Ascending aorta (tissue), 2 donors: ENCODE data around the gene P2RX7. TPM values are rescaled to one million over a fixed set of nuclear protein-coding genes. Genes with fewer than 3 reads are reported as not detected.

Source experiments
- DNase-seq, 2 donors: peaks; one replicate each; pipeline ENCODE4 v3.0.0-alpha.2; 2019; ENCODE audit warnings: low spot score in 2 of 2
- H3K27ac ChIP-seq, 2 donors: fragments of 200-600 bp; sonication (generic); one replicate each; pipeline ENCODE4 v1.5.1; 2016 to 2017; ENCODE audit warnings: mild to moderate bottlenecking in 1 of 2
- H3K27me3 ChIP-seq: fragments of 200-600 bp; sonication (generic); one replicate; pipeline ENCODE4 v1.5.1; 2017
- H3K36me3 ChIP-seq, 2 donors: fragments of 200-600 bp; sonication (generic); one replicate each; pipeline ENCODE4 v1.5.1; 2016
- H3K4me1 ChIP-seq, 2 donors: fragments of 200-600 bp; sonication (generic); one replicate each; pipeline ENCODE4 v1.5.1; 2016 to 2017; ENCODE audit warnings: mild to moderate bottlenecking in 1 of 2
- H3K4me3 ChIP-seq, 2 donors: fragments of 200-600 bp; sonication (generic); one replicate each; pipeline ENCODE4 v1.5.1; 2016 to 2017; ENCODE audit warnings: mild to moderate bottlenecking in 1 of 2
- H3K9me3 ChIP-seq, 2 donors: fragments of 200-600 bp; sonication (generic); one replicate each; pipeline ENCODE4 v1.5.1; 2016
- intact Hi-C: fragments of 100-400 bp; cut with DNase I; formaldehyde crosslinking; loops from one replicate; pipeline ENCODE4 v1.15.1; 2023
- total RNA-seq: library from RNA; depleted of rRNA; stranded (reverse); fragments of >200 nt; gene quantifications from one replicate; pipeline ENCODE4 v1.1.0, GENCODE V29; 2016
- TF ChIP-seq, protein P1 (sequence below), 3 experiments: fragments of 200-600 bp in 2 of 3; fragments of 450-650 bp in 1 of 3; sonication (generic) in 2 of 3; IDR thresholded peaks; one replicate each; pipeline ENCODE4 v1.5.1; 2016 to 2019; ENCODE audit warnings: antibody characterized with exemption in 3 of 3, mild to moderate bottlenecking in 1 of 3, moderate library complexity in 1 of 3

The P2RX7 gene
- total RNA-seq, 1 donor from 2014 or later: 1.1 TPM

DNA sequence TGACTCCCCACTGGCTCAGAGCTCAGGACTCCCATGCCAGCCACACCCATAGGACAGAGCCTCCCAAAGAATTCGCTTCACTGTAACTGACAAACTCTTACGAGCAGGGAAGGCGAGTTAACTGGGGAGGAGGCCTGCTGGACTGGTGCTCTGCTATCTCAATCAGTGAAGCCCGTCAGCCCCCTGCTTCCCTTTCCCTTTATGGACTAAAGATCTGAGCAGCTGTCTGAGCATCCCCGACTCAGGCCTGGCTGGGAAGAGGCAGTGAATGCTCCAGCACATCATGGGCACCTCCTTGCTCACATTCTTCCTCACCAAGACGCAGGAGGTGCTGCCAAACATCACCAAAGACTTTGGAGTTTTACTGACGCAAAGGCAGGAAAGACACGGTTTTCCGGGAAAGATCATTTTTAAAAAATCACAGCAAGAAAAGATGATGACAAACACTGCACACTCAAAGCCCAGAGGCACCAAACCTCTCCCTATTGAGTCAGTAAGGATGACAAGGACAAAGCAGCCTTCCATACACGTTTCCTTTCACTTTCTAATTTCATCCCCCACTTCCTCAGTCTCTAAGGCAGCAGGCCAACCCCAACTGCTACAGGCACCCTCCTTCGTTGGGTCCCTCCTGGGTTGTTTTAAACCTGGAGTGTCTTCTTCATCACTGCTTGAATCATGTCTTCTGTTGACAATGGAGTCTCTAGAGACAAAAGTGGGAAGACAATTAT, 45.0 kb upstream of the P2RX7 start:
- Histone ChIP-seq H3K9me3 (no peaks in the 10 kb centered on the region), H3K36me3 (no peaks in the 10 kb centered on the region), H3K27ac (no peak overlapping the region), H3K4me3 (no peak overlapping the region), H3K27me3 (no peaks in the 10 kb centered on the region), H3K4me1 (no peaks in the 10 kb centered on the region)
- TF ChIP-seq, protein P1, sequence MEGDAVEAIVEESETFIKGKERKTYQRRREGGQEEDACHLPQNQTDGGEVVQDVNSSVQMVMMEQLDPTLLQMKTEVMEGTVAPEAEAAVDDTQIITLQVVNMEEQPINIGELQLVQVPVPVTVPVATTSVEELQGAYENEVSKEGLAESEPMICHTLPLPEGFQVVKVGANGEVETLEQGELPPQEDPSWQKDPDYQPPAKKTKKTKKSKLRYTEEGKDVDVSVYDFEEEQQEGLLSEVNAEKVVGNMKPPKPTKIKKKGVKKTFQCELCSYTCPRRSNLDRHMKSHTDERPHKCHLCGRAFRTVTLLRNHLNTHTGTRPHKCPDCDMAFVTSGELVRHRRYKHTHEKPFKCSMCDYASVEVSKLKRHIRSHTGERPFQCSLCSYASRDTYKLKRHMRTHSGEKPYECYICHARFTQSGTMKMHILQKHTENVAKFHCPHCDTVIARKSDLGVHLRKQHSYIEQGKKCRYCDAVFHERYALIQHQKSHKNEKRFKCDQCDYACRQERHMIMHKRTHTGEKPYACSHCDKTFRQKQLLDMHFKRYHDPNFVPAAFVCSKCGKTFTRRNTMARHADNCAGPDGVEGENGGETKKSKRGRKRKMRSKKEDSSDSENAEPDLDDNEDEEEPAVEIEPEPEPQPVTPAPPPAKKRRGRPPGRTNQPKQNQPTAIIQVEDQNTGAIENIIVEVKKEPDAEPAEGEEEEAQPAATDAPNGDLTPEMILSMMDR (IDR thresholded peaks at IDR 0.05): no peak
- intact Hi-C loops: no loop called here
- DNase-seq: no peak

DNA sequence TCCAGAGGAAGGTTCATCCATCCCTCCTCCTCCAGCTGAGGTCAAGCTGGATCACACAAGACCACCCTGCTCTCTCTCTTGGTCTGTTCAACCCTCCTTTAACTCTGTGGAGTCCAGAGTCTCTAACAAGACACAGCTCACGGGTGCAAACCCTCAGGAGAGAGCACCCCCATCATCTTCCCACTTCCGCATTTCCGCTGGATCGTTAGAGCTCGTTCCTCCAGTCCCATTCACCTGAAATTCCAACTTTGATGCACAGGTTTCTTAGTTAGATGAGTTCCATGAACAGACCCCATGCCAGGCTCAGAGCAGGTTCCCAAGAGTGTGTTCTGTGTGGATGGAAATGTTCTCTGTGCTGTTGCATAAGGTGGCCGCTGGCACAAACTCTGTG, 44.5 kb upstream of the P2RX7 start:
- H3K9me3 ChIP-seq: no peaks in the 10 kb centered on the region
- intact Hi-C loops: no loop called here
- no peak overlapping the region for H3K4me3 ChIP-seq
- no peak overlapping the region for H3K27ac ChIP-seq
- TF ChIP-seq, protein P1 (IDR thresholded peaks at IDR 0.05): no peak
- H3K36me3 ChIP-seq: no peaks in the 10 kb centered on the region
- no peaks in the 10 kb centered on the region for H3K27me3 ChIP-seq
- no peak for DNase-seq
- H3K4me1 ChIP-seq: no peaks in the 10 kb centered on the region

DNA sequence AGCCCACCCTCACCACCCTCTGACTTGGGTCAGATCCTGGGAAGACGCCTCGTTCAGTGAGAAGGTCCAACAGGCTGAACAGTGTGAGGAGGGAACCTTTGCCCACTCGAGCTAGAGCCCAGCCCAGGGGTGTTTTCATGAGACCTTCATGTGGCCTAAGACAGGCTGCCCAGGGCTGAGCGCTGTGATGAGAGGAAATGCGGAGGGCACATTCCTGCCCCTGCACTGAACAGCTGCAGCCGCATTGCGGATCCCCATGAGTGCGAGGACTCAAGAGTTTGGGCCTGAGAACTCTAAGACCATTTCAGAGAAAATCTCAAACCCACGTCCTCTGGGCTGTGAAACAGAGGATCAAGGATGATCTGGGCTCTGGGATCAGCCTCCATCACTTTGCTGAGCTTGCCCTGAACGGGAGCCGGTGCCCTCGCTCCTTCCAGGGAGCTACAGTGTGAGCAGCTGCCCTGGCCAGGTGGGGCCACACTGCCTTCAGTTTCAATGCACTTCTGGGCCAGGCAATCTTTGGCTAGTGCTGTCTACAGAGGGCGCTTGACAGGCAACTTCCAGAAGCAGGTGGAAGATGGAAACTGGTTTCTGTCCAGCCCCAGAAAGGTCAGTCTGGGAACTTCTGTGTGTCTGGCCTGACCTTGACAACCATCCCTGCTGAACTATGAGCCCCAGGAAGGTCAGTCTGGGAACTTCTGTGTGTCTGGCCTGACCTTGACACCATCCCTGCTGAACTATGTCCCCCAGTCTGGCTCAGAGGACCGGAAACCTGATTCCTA, 43.5 kb upstream of the P2RX7 start:
- intact Hi-C loops: no loop called here
- H3K27me3 ChIP-seq: no peaks in the 10 kb centered on the region
- no peaks in the 10 kb centered on the region for H3K36me3 ChIP-seq
- H3K9me3 ChIP-seq: no peaks in the 10 kb centered on the region
- H3K27ac ChIP-seq: no peak overlapping the region
- no peaks in the 10 kb centered on the region for H3K4me1 ChIP-seq
- no peak overlapping the region for H3K4me3 ChIP-seq
- TF ChIP-seq, protein P1 (IDR thresholded peaks at IDR 0.05): no peak
- DNase-seq: no peak

DNA sequence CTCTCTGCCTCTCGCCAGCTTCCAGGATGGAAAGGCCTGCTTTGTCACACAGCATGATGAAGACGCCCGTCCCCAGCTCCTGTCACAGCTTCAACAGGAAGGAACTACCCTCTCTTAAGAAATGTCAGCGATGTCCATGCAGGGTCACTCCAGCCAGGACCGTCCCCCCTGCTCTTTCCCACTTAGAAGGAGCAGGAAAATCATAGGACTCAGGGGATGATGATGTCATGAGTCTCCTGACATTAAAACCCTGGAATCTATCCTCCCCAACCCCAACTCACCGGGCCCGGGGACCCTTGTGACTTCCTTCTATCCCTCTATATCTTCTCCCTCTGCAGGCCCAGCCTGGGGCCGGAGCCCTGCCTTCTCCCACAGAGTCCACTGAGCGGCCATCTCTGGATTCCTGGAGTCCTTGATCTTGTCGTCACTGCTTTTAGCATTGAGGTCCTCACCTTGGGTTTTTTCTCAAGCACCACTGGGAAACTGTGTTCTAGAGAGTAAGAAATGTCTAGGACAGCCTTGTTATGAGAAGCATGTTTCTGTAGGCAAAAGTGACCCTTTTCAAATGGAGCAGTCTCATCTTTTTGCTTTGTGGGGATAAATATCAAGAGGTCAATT, 42.8 kb upstream of the P2RX7 start:
- TF ChIP-seq, protein P1 (IDR thresholded peaks at IDR 0.05): no peak
- intact Hi-C loops: no loop called here
- Histone ChIP-seq H3K36me3 (no peaks in the 10 kb centered on the region), H3K27ac (no peak overlapping the region), H3K4me3 (no peak overlapping the region), H3K27me3 (no peaks in the 10 kb centered on the region), H3K9me3 (no peaks in the 10 kb centered on the region), H3K4me1 (no peaks in the 10 kb centered on the region)
- DNase-seq: no peak

DNA sequence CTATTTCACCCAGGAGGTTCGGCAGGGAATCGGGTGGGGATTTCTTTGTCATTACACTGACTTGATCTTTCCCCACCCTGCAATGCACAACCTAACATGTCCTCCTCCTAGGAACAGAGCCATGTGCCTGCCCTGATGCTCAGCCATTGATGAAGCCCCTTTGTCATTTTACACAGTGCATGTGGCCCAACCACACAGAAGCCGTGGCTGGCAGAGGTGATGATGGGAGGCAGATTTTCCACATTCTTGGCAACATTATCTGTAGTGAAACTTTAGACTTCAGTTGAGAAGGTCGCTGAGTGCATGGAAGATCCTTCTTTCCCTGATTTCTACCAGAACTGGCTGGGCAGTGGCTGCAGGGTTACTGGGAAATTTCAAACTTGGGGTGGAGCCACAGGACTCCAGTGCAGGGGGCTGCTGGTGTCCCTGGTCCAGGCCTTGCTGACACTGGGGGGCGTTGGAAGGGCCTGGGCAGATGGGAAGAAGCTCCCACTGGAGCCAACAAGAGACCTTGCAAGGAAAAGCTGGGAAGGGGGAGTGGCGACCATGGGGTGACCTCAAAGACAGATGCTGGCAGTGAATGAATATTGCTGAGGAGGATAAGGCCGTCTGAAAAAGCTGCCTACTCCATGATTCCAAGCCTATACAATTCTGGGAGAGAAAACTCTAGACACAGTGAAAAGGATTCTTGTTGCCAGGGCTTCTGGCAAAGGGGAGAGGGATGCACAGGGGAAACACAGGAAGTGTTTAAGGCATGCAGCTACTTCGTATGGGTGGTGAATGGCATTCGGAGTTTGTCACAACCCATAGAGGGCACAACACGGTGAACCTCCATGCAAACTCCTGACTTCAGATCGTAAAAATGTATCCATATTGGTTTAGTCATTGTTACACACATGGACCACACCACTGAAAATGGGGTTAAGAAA, 41.8 kb upstream of the P2RX7 start:
- no peak for DNase-seq
- intact Hi-C loops: no loop called here

More for the DNA sequence above, 41.8 kb upstream of the P2RX7 start:
- H3K4me3 ChIP-seq: no peak overlapping the region
- TF ChIP-seq, protein P1 (IDR thresholded peaks at IDR 0.05): no peak
- no peaks in the 10 kb centered on the region for H3K4me1 ChIP-seq
- H3K27ac ChIP-seq: no peak overlapping the region
- no peaks in the 10 kb centered on the region for H3K9me3 ChIP-seq
- no peaks in the 10 kb centered on the region for H3K27me3 ChIP-seq
- H3K36me3 ChIP-seq: no peaks in the 10 kb centered on the region
